Ovary (tissue), 9 donors: ENCODE results near the gene CDADC1. TPM values are rescaled to one million over a fixed set of nuclear protein-coding genes. Genes with fewer than 3 reads are reported as not detected.
A peak's percentile ranks its signal among the peaks of the same experiment; 100 is the strongest.

ENCODE experiments used
- DNase-seq, 5 donors: peaks; one replicate each; pipeline ENCODE4 v3.0.0-alpha.2; 2019 to 2020
- H3K27ac ChIP-seq, 2 donors: fragments of 200-600 bp; one replicate each; pipeline versions ENCODE4 v1.5.1 to v1.8.0; 2019 to 2022
- H3K27me3 ChIP-seq: fragments of 200-600 bp; one replicate; pipeline ENCODE4 v1.8.0; 2022
- H3K36me3 ChIP-seq: fragments of 200-600 bp; sonication (generic); one replicate; pipeline ENCODE4 v1.5.1; 2019
- H3K4me1 ChIP-seq: one replicate; pipeline ENCODE4 v1.8.1; 2013; ENCODE audit warnings: mild to moderate bottlenecking, moderate library complexity; ENCODE audit not compliant: insufficient read depth
- H3K4me3 ChIP-seq: fragments of 200-600 bp; sonication (generic); one replicate; pipeline ENCODE4 v1.5.1; 2017
- H3K9me3 ChIP-seq, 2 donors: fragments of 200-600 bp in 1 of 2; sonication (generic) in 1 of 2; one replicate each; pipeline versions ENCODE4 v1.5.1 to v1.8.1; 2013 to 2019; ENCODE audit warnings: mild to moderate bottlenecking in 1 of 2, moderate library complexity in 1 of 2
- EP300 ChIP-seq: sonication (generic); formaldehyde crosslinking; IDR thresholded peaks from one replicate; pipeline ENCODE4 v1.6.1; 2017; ENCODE audit warnings: antibody characterized with exemption
- POLR2A ChIP-seq: fragments of 450-650 bp; IDR thresholded peaks from one replicate; pipeline ENCODE4 v1.6.1; 2017; ENCODE audit warnings: antibody characterized with exemption, mild to moderate bottlenecking, moderate library complexity
- WGBS, 3 donors: extraction: QIAGEN DNeasy Blood & Tissue Kit in 1 of 3; methylation state at CpG; one replicate each; pipeline versions ENCODE4 v1.1.5 to v1.1.7; 2013 to 2017; 5-methylcytosine and 5-hydroxymethylcytosine counted together
- intact Hi-C, 4 donors: fragments of 100-400 bp; cut with DNase I; formaldehyde crosslinking; loops; one replicate each; pipeline versions ENCODE4 v1.11.0 to v1.15.1; 2022 to 2023
- polyA plus RNA-seq, 2 donors: library from polyadenylated mRNA; stranded (reverse); fragments of 200-250 nt in 1 of 2; fragments of 350-450 nt in 1 of 2; fragmentation: Illumina TruSeq in 1 of 2; extraction: RNeasy Lipid Tissue Mini Kit (QIAGEN cat#74804) in 1 of 2; gene quantifications; one replicate each; pipeline ENCODE4 v1.2.3, GENCODE V29; 2013 to 2014
- total RNA-seq, 7 donors: library from RNA; depleted of rRNA in 2 of 7; stranded (reverse); fragments of >200 nt in 2 of 7; fragmentation: NEBNext Ultra II Directional in 3 of 7; extraction: Animal tissue kit (Norgen Biotek cat#: 25700) in 3 of 7; gene quantifications; one replicate each; pipeline versions ENCODE4 v1.1.0 to v1.2.4, GENCODE V29; 2016 to 2023
- TF ChIP-seq, protein P1 (sequence below), 3 donors: fragments of 450-650 bp in 2 of 3; fragments of 200-600 bp in 1 of 3; IDR thresholded peaks; one replicate each; pipeline versions ENCODE4 v1.5.1 to v1.8.0; 2016 to 2022; ENCODE audit warnings: antibody characterized with exemption in 3 of 3, mild to moderate bottlenecking in 1 of 3
- donor health status: DM: no; HTN: no; CAD: no; lungs with moderate emphysema.
- donor health status: DM: no; HTN: no; CAD: no.
- donor health status: Bipolar disorder and iron deficiency.
- donor health status: DM: yes; HTN: yes; CAD: no.
- donor health status: DM: no; HTN: no; CAD: no.
- donor health status: DM: yes; HTN: yes; CAD: no.

Gene CDADC1
- total and polyA plus RNA-seq, 9 donors: 7.5 to 17.9 (median 13.0) TPM

DNA sequence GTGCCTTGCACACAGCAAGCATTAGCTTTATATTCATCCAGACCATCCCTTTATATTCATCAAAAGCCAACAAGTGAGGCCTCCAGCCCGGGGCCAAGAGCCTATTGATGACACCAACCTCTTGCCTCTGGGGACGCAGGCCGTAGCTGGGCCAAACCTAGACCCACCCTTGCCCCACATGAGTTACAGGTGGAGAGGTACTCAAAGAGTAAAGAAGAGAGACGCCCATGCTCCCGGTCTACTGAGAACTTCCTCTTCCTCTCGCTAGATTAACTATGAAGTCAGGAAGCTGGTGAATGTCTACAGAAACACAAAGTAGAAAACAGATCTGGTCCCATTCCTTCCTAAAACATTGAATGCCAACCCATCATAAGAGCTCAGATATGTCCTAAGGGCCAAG is 31.4 kb upstream of the CDADC1 start:
- 95 to 96% (median 96%) methylated on average over 6 of the region's 6 CpGs for WGBS, 3 donors
- TF ChIP-seq, protein P1, sequence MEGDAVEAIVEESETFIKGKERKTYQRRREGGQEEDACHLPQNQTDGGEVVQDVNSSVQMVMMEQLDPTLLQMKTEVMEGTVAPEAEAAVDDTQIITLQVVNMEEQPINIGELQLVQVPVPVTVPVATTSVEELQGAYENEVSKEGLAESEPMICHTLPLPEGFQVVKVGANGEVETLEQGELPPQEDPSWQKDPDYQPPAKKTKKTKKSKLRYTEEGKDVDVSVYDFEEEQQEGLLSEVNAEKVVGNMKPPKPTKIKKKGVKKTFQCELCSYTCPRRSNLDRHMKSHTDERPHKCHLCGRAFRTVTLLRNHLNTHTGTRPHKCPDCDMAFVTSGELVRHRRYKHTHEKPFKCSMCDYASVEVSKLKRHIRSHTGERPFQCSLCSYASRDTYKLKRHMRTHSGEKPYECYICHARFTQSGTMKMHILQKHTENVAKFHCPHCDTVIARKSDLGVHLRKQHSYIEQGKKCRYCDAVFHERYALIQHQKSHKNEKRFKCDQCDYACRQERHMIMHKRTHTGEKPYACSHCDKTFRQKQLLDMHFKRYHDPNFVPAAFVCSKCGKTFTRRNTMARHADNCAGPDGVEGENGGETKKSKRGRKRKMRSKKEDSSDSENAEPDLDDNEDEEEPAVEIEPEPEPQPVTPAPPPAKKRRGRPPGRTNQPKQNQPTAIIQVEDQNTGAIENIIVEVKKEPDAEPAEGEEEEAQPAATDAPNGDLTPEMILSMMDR (IDR thresholded peaks at IDR 0.05): no peak
- no peak for TF ChIP-seq EP300
- TF ChIP-seq POLR2A: no peak
- no peaks in the 10 kb centered on the region for H3K36me3 ChIP-seq

GRCh38 chr13:49217962-49218492 is 29.7 kb upstream of the CDADC1 start:
- Histone ChIP-seq H3K4me3 (no peak overlapping the region), H3K36me3 (no peaks in the 10 kb centered on the region), H3K9me3 (no peaks in the 10 kb centered on the region), H3K27ac (no peak overlapping the region), H3K27me3 (no peaks in the 10 kb centered on the region), H3K4me1 (peaks cover 2% of the 10 kb centered on the region)
- 36 to 40% (median 40%) methylated on average over 17 of the region's 17 CpGs for WGBS, 3 donors
- DNase-seq: no peak
- intact Hi-C loops: no loop called here
- no peak for TF ChIP-seq POLR2A
- TF ChIP-seq, protein P1 (IDR thresholded peaks at IDR 0.05): no peak
- TF ChIP-seq EP300: no peak

More for the DNA sequence above, 31.4 kb upstream of the CDADC1 start:
- H3K4me3 ChIP-seq: no peak overlapping the region
- intact Hi-C loops: no loop called here
- H3K4me1 ChIP-seq: peaks cover 2% of the 10 kb centered on the region
- no peaks in the 10 kb centered on the region for H3K27me3 ChIP-seq
- DNase-seq: no peak
- H3K27ac ChIP-seq: no peak overlapping the region
- H3K9me3 ChIP-seq: no peaks in the 10 kb centered on the region

DNA sequence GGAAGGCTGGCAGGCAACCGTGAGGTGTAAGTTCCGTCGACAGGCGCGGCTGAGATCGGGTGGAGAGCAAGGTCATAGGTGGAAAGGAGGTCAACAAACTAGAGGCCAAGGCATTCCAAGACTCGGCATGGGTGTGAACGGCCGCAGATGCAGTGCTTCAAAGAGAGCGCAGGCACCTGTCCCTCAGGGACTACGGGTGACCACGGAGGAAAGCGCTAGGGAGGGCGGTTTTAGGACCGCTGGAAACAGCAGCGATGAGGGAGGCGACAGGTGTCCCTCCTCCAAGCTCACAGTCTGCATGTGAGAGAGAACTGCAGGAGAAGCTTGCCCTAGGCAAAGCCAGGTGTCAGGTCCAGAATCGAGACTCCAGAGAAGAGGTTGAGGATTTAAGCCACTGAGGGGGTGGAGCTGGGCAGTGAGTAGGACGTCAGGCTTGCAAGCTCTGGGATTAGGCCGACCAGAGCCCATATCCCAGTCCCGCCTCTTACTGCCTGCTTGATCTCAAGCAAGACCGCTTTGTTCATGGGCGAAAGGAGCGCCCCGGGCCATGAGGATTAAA is 29.2 kb upstream of the CDADC1 start:
- 24 to 36% (median 28%) methylated on average over 25 of the region's 25 CpGs for WGBS, 3 donors
- H3K4me1 ChIP-seq: peaks cover 2% of the 10 kb centered on the region
- no peaks in the 10 kb centered on the region for H3K36me3 ChIP-seq
- no peaks in the 10 kb centered on the region for H3K9me3 ChIP-seq
- intact Hi-C loops: no loop called here
- H3K27ac ChIP-seq: no peak overlapping the region
- DNase-seq: no peak
- H3K4me3 ChIP-seq: no peak overlapping the region
- no peaks in the 10 kb centered on the region for H3K27me3 ChIP-seq
- TF ChIP-seq, protein P1 (IDR thresholded peaks at IDR 0.05): no peak
- TF ChIP-seq POLR2A (no peak), EP300 (no peak)

GRCh38 chr13:49219647-49220035 is 28.1 kb upstream of the CDADC1 start:
- intact Hi-C loops: no loop called here
- 14 to 17% (median 17%) methylated on average over 17 of the region's 17 CpGs for WGBS, 3 donors
- H3K27ac ChIP-seq: no peak overlapping the region

More at GRCh38 chr13:49219647-49220035, 28.1 kb upstream of the CDADC1 start:
- no peak for DNase-seq
- Histone ChIP-seq H3K9me3 (no peaks in the 10 kb centered on the region), H3K27me3 (no peaks in the 10 kb centered on the region), H3K4me1 (peaks cover 2% of the 10 kb centered on the region), H3K36me3 (no peaks in the 10 kb centered on the region), H3K4me3 (peak overlapping the region; percentile 30)
- TF ChIP-seq EP300 (no peak), POLR2A (no peak)
- TF ChIP-seq, protein P1 (IDR thresholded peaks at IDR 0.05): no peak
